Measurements from ENCODE around the gene AQP12A. TPM values are rescaled to one million over a fixed set of nuclear protein-coding genes. Genes with fewer than 3 reads are reported as not detected.

The AQP12A gene
- total RNA-seq, 1 donor from 2014 or later: not detected

DNA sequence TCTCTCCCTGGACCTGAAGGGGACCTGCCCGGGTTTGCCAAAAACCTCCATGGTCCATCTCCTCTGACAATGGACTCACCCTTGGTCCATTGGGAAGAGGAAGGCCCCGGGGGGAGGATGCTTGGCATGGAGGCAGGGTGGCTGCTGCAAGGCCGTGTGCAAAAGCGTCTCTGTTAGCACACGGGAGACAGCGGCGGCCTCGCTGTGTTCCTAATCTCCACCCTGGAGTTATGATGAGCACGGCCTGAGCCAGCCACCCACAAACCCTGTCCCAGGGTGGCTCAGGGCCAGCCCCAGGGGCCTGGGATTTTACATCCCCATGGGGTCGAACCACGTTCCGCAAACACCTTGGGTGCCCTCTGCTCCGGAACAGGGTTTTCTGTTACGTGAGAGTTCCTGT, 35.8 kb downstream of the AQP12A start:
- no peaks in the 10 kb centered on the region for H3K9me3 ChIP-seq (ENCODE audit: control insufficient read depth in 3 of 3, low read length in 3 of 3)
- H3K4me3 ChIP-seq (ENCODE audit: low read length in 3 of 3): no peak overlapping the region
- no peaks in the 10 kb centered on the region for H3K36me3 ChIP-seq (ENCODE audit: control insufficient read depth in 3 of 3, insufficient read depth in 3 of 3, low read length in 3 of 3)
- no peaks in the 10 kb centered on the region for H3K4me1 ChIP-seq (ENCODE audit: control insufficient read depth in 3 of 3, insufficient read depth in 3 of 3, low read length in 3 of 3)
- H3K27me3 ChIP-seq (ENCODE audit: control insufficient read depth in 3 of 3, insufficient read depth in 3 of 3, low read length in 3 of 3): peaks cover 24 to 37% (median 25%) of the 10 kb centered on the region in 3 donors
- no peak overlapping the region for H3K27ac ChIP-seq (ENCODE audit: low read depth, low read length)
- H3K9ac ChIP-seq (ENCODE audit: low read depth in 1 of 3, low read length in 3 of 3): no peak overlapping the region

DNA sequence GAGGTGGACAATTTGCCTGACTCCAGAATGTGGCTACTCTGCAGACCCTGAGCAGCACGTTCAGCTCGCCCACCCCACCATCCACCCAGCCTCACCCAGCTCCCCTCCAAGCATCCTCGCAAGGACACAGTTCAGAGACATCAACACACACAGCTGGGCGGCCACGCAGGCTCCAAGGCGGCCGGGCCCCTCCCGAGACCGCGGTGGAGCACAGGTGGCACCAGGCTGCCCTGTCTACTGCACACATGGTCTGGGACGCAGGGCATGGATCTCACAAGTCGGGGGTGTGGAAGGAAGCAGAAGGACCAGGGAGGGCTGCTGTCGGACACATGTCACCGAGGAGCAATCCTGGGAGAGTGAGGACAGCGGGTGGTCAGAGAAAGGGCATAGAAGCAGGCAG, 36.2 kb downstream of the AQP12A start:
- H3K4me3 ChIP-seq (ENCODE audit: low read length in 3 of 3): no peak overlapping the region
- H3K9me3 ChIP-seq (ENCODE audit: control insufficient read depth in 3 of 3, low read length in 3 of 3): no peaks in the 10 kb centered on the region
- H3K27me3 ChIP-seq (ENCODE audit: control insufficient read depth in 3 of 3, insufficient read depth in 3 of 3, low read length in 3 of 3): peaks cover 23 to 37% (median 25%) of the 10 kb centered on the region in 3 donors
- no peak overlapping the region for H3K9ac ChIP-seq (ENCODE audit: low read depth in 1 of 3, low read length in 3 of 3)
- H3K4me1 ChIP-seq (ENCODE audit: control insufficient read depth in 3 of 3, insufficient read depth in 3 of 3, low read length in 3 of 3): no peaks in the 10 kb centered on the region
- no peaks in the 10 kb centered on the region for H3K36me3 ChIP-seq (ENCODE audit: control insufficient read depth in 3 of 3, insufficient read depth in 3 of 3, low read length in 3 of 3)
- no peak overlapping the region for H3K27ac ChIP-seq (ENCODE audit: low read depth, low read length)

DNA sequence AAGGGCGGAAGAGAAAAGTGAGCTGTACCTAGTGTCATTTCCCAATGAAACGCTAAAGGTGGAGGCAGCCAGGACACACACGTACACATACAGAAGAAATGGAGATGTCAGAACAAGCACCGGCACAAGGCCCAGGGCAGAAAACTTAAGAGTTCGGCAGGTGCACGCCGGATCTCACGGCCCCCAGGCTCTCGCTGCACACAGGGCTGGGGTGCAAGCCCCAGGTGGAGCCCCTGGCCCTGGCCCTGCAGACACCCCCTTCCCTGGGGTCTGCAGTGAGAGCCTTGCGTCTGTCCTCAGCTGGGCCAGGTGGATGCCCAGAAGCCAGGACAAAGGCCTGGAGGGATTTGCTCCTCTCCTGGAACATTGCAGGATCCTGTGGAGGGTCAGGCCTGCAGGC, 36.7 kb downstream of the AQP12A start:
- no peak overlapping the region for H3K9ac ChIP-seq (ENCODE audit: low read depth in 1 of 3, low read length in 3 of 3)
- H3K4me1 ChIP-seq (ENCODE audit: control insufficient read depth in 3 of 3, insufficient read depth in 3 of 3, low read length in 3 of 3): no peaks in the 10 kb centered on the region
- peaks cover 23 to 40% (median 27%) of the 10 kb centered on the region in 3 donors for H3K27me3 ChIP-seq (ENCODE audit: control insufficient read depth in 3 of 3, insufficient read depth in 3 of 3, low read length in 3 of 3)
- no peaks in the 10 kb centered on the region for H3K36me3 ChIP-seq (ENCODE audit: control insufficient read depth in 3 of 3, insufficient read depth in 3 of 3, low read length in 3 of 3)
- H3K27ac ChIP-seq (ENCODE audit: low read depth, low read length): no peak overlapping the region
- no peak overlapping the region for H3K4me3 ChIP-seq (ENCODE audit: low read length in 3 of 3)
- no peaks in the 10 kb centered on the region for H3K9me3 ChIP-seq (ENCODE audit: control insufficient read depth in 3 of 3, low read length in 3 of 3)

DNA sequence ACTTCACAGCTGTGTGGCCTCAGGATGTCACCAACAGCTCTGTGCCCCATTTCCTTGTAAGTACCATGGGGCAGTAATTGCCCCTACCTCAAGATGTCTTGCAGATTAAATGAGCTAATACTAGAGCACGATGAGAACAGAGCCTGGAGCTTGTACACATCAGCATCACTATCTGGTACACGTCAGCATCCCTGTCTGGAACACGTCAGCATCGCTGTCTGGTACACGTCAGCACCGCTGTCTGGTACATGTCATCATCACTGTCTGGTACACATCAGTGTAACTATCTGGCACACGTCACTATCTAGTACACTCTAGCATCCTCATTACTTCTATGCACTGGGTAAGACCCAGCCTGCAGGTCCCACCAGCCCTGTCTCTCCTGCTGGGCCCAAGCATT, 37.2 kb downstream of the AQP12A start:
- Histone ChIP-seq H3K4me1 (ENCODE audit: control insufficient read depth in 3 of 3, insufficient read depth in 3 of 3, low read length in 3 of 3) (no peaks in the 10 kb centered on the region), H3K27ac (ENCODE audit: low read depth, low read length) (no peak overlapping the region)

DNA sequence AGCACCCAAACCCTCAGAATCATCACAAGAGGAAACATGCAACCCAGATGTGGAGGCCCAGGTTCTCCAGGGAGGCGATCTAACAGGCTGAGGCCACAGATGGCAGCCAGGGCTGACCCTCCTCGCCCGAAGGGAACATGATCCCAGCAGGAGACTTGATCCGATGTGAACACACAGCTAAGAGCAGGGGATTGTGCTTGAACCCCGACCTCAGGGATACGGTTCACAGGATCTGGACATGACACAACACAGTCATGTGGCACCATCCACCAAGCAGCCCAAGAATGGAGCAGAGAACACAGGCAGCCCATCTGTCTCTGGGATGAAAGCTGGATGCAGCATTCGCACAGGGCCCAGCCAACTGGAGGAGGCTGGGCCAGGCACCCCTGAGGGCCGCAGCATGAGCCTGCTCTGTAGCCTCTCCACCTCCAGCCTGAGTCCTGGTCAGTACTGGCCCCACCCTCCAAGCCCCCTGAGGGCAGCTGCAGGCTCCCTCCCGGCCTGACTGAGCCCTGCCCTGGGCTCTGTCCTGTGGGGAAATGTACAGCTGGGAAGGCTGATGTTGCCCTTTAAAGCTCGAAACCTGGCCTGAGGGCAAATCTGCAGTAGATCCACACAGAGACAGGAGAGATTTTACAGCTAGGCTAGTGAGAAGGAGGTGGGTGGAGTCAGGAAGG, 39.0 kb downstream of the AQP12A start:
- H3K4me1 ChIP-seq (ENCODE audit: control insufficient read depth in 3 of 3, insufficient read depth in 3 of 3, low read length in 3 of 3): no peaks in the 10 kb centered on the region
- no peak overlapping the region for H3K4me3 ChIP-seq (ENCODE audit: low read length in 3 of 3)
- H3K9me3 ChIP-seq (ENCODE audit: control insufficient read depth in 3 of 3, low read length in 3 of 3): no peaks in the 10 kb centered on the region
- H3K9ac ChIP-seq (ENCODE audit: low read depth in 1 of 3, low read length in 3 of 3): no peak overlapping the region
- no peaks in the 10 kb centered on the region for H3K36me3 ChIP-seq (ENCODE audit: control insufficient read depth in 3 of 3, insufficient read depth in 3 of 3, low read length in 3 of 3)
- no peak overlapping the region for H3K27ac ChIP-seq (ENCODE audit: low read depth, low read length)
- peaks cover 28 to 44% (median 32%) of the 10 kb centered on the region in 3 donors for H3K27me3 ChIP-seq (ENCODE audit: control insufficient read depth in 3 of 3, insufficient read depth in 3 of 3, low read length in 3 of 3)

More for the DNA sequence above, 37.2 kb downstream of the AQP12A start:
- Histone ChIP-seq H3K4me3 (ENCODE audit: low read length in 3 of 3) (no peak overlapping the region), H3K9me3 (ENCODE audit: control insufficient read depth in 3 of 3, low read length in 3 of 3) (no peaks in the 10 kb centered on the region), H3K36me3 (ENCODE audit: control insufficient read depth in 3 of 3, insufficient read depth in 3 of 3, low read length in 3 of 3) (no peaks in the 10 kb centered on the region), H3K9ac (ENCODE audit: low read depth in 1 of 3, low read length in 3 of 3) (no peak overlapping the region), H3K27me3 (ENCODE audit: control insufficient read depth in 3 of 3, insufficient read depth in 3 of 3, low read length in 3 of 3) (peaks cover 26 to 44% (median 28%) of the 10 kb centered on the region in 3 donors)

DNA sequence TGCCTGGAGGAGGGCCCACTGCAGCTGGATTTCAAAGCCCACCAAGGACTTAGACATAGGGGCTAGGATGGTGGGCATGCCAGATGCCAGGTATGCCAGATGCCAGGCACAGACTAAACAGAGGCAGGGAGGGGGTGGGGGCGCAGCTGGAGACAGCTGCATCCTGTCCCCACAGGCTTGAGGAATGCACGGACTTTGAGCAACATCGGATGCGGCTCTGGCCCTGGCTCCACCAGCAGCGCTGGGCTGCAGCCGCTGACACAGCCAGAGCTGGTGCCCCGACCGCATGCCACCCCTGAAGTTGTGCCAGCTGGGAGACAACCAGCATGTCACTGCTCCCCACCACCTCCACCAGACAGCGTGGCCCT, 39.5 kb downstream of the AQP12A start:
- H3K27me3 ChIP-seq (ENCODE audit: control insufficient read depth in 3 of 3, insufficient read depth in 3 of 3, low read length in 3 of 3): peaks cover 28 to 47% (median 32%) of the 10 kb centered on the region in 3 donors
- no peak overlapping the region for H3K27ac ChIP-seq (ENCODE audit: low read depth, low read length)
- no peaks in the 10 kb centered on the region for H3K9me3 ChIP-seq (ENCODE audit: control insufficient read depth in 3 of 3, low read length in 3 of 3)
- H3K4me3 ChIP-seq (ENCODE audit: low read length in 3 of 3): no peak overlapping the region
- H3K9ac ChIP-seq (ENCODE audit: low read depth in 1 of 3, low read length in 3 of 3): no peak overlapping the region
- H3K36me3 ChIP-seq (ENCODE audit: control insufficient read depth in 3 of 3, insufficient read depth in 3 of 3, low read length in 3 of 3): no peaks in the 10 kb centered on the region
- H3K4me1 ChIP-seq (ENCODE audit: control insufficient read depth in 3 of 3, insufficient read depth in 3 of 3, low read length in 3 of 3): no peaks in the 10 kb centered on the region

DNA sequence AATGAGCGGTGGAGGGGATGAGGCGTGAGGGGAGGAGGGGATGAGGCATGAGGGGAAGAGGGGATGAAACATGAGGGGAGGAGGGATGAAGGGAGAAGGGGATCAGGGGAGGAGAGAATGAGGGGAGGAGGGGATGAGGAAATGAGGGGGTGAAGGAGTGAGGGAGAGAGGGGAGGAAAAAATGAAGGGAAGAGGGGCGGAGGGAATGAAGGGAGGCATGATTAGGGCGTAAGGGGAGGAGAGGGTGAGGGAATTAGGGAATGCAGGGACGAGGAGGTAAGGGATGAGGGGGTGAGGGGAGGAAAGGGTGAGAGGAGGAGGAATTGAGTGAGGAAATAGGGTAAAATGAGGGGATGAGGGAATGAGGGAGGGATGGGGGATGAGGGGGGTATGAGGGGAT, 40.5 kb downstream of the AQP12A start:
- Histone ChIP-seq H3K9ac (ENCODE audit: low read depth in 1 of 3, low read length in 3 of 3) (no peak overlapping the region), H3K4me1 (ENCODE audit: control insufficient read depth in 3 of 3, insufficient read depth in 3 of 3, low read length in 3 of 3) (no peaks in the 10 kb centered on the region), H3K27me3 (ENCODE audit: control insufficient read depth in 3 of 3, insufficient read depth in 3 of 3, low read length in 3 of 3) (peaks cover 31 to 49% (median 35%) of the 10 kb centered on the region in 3 donors), H3K9me3 (ENCODE audit: control insufficient read depth in 3 of 3, low read length in 3 of 3) (no peaks in the 10 kb centered on the region), H3K4me3 (ENCODE audit: low read length in 3 of 3) (no peak overlapping the region), H3K27ac (ENCODE audit: low read depth, low read length) (no peak overlapping the region), H3K36me3 (ENCODE audit: control insufficient read depth in 3 of 3, insufficient read depth in 3 of 3, low read length in 3 of 3) (no peaks in the 10 kb centered on the region)

DNA sequence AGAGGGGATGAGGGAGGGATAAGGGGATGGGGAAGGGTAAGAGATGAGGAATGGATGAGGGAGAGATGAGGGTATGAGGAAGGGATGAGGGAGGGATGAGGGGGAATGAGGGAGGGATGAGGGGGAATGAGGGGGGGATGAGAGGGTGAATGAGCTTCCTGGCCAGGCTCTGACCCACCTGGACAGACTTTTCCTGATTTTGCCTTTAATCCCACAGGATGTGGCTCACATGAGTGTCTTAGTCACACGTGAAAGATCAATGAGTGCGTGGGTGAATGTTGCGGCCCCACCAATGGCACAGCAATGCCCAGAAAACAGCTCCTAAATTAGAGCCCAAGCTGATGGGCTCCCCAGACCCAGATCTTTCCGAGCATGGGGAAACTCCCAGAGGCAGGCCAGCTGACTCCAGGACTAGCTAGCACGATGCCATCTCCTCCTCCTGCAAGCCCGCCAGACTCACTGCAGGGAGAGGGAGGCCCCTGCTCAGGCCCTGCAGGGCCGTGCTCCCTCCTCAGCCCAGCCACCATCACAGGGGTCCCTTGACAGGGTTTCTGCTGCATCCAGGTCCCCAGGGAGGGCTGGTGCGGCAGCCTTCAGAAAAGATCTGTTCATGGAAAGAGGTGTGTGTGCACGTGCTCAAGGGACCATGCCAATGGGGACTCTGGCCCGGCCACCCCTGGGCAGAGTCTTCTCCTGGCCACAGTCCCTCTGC, 41.4 kb downstream of the AQP12A start:
- Histone ChIP-seq H3K27me3 (ENCODE audit: control insufficient read depth in 3 of 3, insufficient read depth in 3 of 3, low read length in 3 of 3) (peaks cover 31 to 50% (median 40%) of the 10 kb centered on the region in 3 donors), H3K27ac (ENCODE audit: low read depth, low read length) (no peak overlapping the region), H3K9me3 (ENCODE audit: control insufficient read depth in 3 of 3, low read length in 3 of 3) (no peaks in the 10 kb centered on the region), H3K4me3 (ENCODE audit: low read length in 3 of 3) (no peak overlapping the region), H3K9ac (ENCODE audit: low read depth in 1 of 3, low read length in 3 of 3) (no peak overlapping the region), H3K36me3 (ENCODE audit: control insufficient read depth in 3 of 3, insufficient read depth in 3 of 3, low read length in 3 of 3) (no peaks in the 10 kb centered on the region), H3K4me1 (ENCODE audit: control insufficient read depth in 3 of 3, insufficient read depth in 3 of 3, low read length in 3 of 3) (no peaks in the 10 kb centered on the region)

DNA sequence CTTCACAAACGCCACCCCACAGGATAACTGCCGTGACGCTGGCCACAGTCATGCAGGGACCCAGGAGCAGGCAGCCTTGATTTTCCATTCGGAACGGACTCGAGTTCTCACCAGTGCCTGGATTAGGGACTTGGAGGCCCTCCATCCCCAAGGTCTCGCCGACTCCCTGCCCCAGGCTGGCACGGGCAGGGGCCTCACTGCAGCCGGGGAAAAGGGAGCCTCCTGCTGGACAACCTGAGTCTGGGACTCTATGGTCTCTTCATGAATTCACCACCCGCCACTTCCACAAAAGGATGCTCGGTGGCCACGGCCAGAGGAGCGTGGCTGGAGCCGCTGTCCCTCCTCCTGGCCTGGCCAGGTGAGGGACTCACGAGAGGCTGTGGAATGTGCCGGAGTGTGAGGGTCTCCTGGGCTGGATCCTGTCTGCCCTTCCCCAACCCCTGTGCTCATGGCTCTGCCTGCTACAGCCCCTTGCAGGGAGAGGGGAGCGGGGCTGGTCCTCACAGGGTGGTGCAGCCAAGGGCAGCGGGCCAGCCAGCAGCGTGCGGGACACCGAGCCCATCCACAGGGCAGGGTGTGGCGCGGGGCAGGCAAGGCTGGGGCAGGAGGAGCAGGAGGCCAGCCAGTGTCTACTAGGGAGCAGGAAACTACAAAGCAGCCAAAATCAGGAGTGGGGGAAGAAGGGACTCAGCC, 42.3 kb downstream of the AQP12A start:
- no peaks in the 10 kb centered on the region for H3K4me1 ChIP-seq (ENCODE audit: control insufficient read depth in 3 of 3, insufficient read depth in 3 of 3, low read length in 3 of 3)
- no peak overlapping the region for H3K4me3 ChIP-seq (ENCODE audit: low read length in 3 of 3)
- peaks cover 26 to 50% (median 40%) of the 10 kb centered on the region in 3 donors for H3K27me3 ChIP-seq (ENCODE audit: control insufficient read depth in 3 of 3, insufficient read depth in 3 of 3, low read length in 3 of 3)
- H3K9ac ChIP-seq (ENCODE audit: low read depth in 1 of 3, low read length in 3 of 3): no peak overlapping the region
- no peak overlapping the region for H3K27ac ChIP-seq (ENCODE audit: low read depth, low read length)
- no peaks in the 10 kb centered on the region for H3K36me3 ChIP-seq (ENCODE audit: control insufficient read depth in 3 of 3, insufficient read depth in 3 of 3, low read length in 3 of 3)
- H3K9me3 ChIP-seq (ENCODE audit: control insufficient read depth in 3 of 3, low read length in 3 of 3): no peaks in the 10 kb centered on the region

DNA sequence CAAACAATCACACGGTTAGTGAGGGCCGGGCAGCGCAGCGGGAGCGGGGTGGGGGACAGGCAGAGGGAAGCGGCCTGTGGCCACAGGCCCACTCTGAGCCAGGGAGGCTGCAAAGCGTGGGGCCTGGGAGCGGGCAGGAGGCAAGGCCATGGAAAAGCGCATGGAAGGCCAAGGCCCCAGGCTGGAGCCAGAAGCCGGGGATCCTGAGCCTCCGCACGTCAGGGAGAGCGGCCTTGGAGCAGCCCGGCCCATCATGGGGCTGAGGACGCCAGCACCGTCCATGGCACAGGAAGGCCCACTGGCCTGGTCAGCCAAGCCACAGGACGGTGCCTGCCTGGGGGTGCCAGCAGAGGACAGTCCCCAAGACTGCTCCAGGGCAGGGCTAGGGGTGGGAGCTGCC, 43.1 kb downstream of the AQP12A start:
- no peaks in the 10 kb centered on the region for H3K9me3 ChIP-seq (ENCODE audit: control insufficient read depth in 3 of 3, low read length in 3 of 3)
- no peaks in the 10 kb centered on the region for H3K4me1 ChIP-seq (ENCODE audit: control insufficient read depth in 3 of 3, insufficient read depth in 3 of 3, low read length in 3 of 3)
- peaks cover 23 to 42% (median 40%) of the 10 kb centered on the region in 3 donors for H3K27me3 ChIP-seq (ENCODE audit: control insufficient read depth in 3 of 3, insufficient read depth in 3 of 3, low read length in 3 of 3)
- no peak overlapping the region for H3K9ac ChIP-seq (ENCODE audit: low read depth in 1 of 3, low read length in 3 of 3)
- no peak overlapping the region for H3K27ac ChIP-seq (ENCODE audit: low read depth, low read length)
- H3K4me3 ChIP-seq (ENCODE audit: low read length in 3 of 3): no peak overlapping the region
- no peaks in the 10 kb centered on the region for H3K36me3 ChIP-seq (ENCODE audit: control insufficient read depth in 3 of 3, insufficient read depth in 3 of 3, low read length in 3 of 3)

All from skeletal muscle tissue (tissue), 4 donors.